Measurements from ENCODE around the gene USP3. TPM values are rescaled to one million over a fixed set of nuclear protein-coding genes. Genes with fewer than 3 reads are reported as not detected.
A peak's percentile ranks its signal among the peaks of the same experiment; 100 is the strongest.

Gene USP3
- total RNA-seq, 1 experiment from 2014 or later = 36.6 TPM

DNA sequence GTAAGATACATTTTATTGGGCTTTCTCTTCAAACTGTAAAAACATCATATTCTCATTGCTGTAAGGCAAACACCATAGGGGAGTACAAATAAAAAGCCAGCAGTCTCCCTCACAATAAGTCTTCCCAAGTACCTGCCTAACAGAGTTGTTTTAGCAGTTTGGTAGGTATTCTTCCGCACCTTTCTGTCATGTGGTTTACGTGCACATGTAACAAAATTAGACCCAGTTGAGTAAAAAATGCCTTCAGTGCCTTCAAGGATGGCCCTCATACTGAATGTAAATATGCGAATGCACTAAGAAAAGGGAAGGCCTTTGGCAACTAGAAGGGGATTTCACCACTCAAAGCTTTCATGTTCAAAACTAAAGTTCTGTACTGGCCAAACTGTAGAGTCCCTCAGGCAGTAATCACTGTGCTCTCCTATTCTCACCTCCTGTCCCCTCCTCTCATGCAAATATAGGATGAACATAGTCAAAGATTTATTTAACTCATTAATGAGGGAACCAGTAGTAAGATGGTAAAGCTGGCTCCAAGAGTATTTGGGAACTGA lies 26.4 kb downstream of the USP3 start (continued):
- no peak for TF ChIP-seq ZNF671 (CRISPR knock-in tag; IDR thresholded peaks at IDR 0.05)
- TF ChIP-seq KAT7 (CRISPR knock-in tag; IDR thresholded peaks at IDR 0.05; ENCODE audit: borderline replicate concordance) = no peak
- no peak for TF ChIP-seq MLX (CRISPR knock-in tag; IDR thresholded peaks at IDR 0.05)
- no peak for TF ChIP-seq ZNF232 (CRISPR knock-in tag; IDR thresholded peaks at IDR 0.05)
- TF ChIP-seq, protein P1, sequence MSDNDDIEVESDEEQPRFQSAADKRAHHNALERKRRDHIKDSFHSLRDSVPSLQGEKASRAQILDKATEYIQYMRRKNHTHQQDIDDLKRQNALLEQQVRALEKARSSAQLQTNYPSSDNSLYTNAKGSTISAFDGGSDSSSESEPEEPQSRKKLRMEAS (CRISPR knock-in tag; IDR thresholded peaks at IDR 0.05) = no peak
- TF ChIP-seq ZNF219 (CRISPR knock-in tag; IDR thresholded peaks at IDR 0.05; ENCODE audit: borderline replicate concordance) = no peak
- TF ChIP-seq ESRRA (CRISPR knock-in tag; IDR thresholded peaks at IDR 0.05; ENCODE audit: borderline replicate concordance) = no peak
- no peak for TF ChIP-seq ATF1 (CRISPR knock-in tag; IDR thresholded peaks at IDR 0.05)
- TF ChIP-seq, protein P2, sequence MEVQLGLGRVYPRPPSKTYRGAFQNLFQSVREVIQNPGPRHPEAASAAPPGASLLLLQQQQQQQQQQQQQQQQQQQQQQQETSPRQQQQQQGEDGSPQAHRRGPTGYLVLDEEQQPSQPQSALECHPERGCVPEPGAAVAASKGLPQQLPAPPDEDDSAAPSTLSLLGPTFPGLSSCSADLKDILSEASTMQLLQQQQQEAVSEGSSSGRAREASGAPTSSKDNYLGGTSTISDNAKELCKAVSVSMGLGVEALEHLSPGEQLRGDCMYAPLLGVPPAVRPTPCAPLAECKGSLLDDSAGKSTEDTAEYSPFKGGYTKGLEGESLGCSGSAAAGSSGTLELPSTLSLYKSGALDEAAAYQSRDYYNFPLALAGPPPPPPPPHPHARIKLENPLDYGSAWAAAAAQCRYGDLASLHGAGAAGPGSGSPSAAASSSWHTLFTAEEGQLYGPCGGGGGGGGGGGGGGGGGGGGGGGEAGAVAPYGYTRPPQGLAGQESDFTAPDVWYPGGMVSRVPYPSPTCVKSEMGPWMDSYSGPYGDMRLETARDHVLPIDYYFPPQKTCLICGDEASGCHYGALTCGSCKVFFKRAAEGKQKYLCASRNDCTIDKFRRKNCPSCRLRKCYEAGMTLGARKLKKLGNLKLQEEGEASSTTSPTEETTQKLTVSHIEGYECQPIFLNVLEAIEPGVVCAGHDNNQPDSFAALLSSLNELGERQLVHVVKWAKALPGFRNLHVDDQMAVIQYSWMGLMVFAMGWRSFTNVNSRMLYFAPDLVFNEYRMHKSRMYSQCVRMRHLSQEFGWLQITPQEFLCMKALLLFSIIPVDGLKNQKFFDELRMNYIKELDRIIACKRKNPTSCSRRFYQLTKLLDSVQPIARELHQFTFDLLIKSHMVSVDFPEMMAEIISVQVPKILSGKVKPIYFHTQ (CRISPR knock-in tag; IDR thresholded peaks at IDR 0.05) = no peak
- TF ChIP-seq, protein P3, sequence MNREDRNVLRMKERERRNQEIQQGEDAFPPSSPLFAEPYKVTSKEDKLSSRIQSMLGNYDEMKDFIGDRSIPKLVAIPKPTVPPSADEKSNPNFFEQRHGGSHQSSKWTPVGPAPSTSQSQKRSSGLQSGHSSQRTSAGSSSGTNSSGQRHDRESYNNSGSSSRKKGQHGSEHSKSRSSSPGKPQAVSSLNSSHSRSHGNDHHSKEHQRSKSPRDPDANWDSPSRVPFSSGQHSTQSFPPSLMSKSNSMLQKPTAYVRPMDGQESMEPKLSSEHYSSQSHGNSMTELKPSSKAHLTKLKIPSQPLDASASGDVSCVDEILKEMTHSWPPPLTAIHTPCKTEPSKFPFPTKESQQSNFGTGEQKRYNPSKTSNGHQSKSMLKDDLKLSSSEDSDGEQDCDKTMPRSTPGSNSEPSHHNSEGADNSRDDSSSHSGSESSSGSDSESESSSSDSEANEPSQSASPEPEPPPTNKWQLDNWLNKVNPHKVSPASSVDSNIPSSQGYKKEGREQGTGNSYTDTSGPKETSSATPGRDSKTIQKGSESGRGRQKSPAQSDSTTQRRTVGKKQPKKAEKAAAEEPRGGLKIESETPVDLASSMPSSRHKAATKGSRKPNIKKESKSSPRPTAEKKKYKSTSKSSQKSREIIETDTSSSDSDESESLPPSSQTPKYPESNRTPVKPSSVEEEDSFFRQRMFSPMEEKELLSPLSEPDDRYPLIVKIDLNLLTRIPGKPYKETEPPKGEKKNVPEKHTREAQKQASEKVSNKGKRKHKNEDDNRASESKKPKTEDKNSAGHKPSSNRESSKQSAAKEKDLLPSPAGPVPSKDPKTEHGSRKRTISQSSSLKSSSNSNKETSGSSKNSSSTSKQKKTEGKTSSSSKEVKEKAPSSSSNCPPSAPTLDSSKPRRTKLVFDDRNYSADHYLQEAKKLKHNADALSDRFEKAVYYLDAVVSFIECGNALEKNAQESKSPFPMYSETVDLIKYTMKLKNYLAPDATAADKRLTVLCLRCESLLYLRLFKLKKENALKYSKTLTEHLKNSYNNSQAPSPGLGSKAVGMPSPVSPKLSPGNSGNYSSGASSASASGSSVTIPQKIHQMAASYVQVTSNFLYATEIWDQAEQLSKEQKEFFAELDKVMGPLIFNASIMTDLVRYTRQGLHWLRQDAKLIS (CRISPR knock-in tag; IDR thresholded peaks at IDR 0.05; ENCODE audit: borderline replicate concordance) = no peak
- no peak for TF ChIP-seq ELF4 (CRISPR knock-in tag; IDR thresholded peaks at IDR 0.05; ENCODE audit: low read depth)
- TF ChIP-seq USF1 (CRISPR knock-in tag; IDR thresholded peaks at IDR 0.05) = no peak

DNA sequence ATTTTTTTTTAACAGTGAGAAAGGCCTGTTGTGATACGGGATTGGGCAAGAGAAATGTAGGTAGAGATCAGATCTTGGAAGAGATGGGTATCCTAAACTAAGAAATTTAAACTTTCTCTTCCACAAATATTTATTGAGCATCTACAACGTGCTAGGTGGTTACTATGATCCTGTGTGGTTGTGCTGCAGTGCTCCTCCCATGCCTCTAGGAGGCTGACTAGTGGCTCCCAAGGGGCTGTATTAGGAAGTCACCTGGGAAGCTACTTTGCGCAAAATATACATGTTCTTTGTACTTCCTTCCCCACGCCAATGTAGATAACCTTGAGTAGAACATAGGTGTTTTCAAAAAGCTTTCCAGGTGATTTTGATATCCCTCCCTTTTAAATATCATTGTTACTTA lies 27.2 kb downstream of the USP3 start:
- Mint-ChIP-seq H3K9me3 (no peaks in the 10 kb centered on the region), H3K36me3 (no peaks in the 10 kb centered on the region), H3K4me1 (peaks cover 61% of the 10 kb centered on the region), H3K27ac (no peak overlapping the region), H3K4me3 (no peak overlapping the region), H3K27me3 (ENCODE audit: low read depth) (no peaks in the 10 kb centered on the region)
- ChIA-PET POLR2A (no interaction called here), CTCF (interaction anchor here (0.7 to 2.2 kb wide), 16 partner anchors 10 to 452 kb away, joined by 3 to 18 read pairs (median 3); no protein-coding TSS in a partner anchor)
- peak; percentile 24 for DNase-seq (ENCODE audit: low spot score)
- ATAC-seq = peak; percentile 95
- TF ChIP-seq ATF1 (CRISPR knock-in tag; IDR thresholded peaks at IDR 0.05) (no peak), RORB (CRISPR knock-in tag; IDR thresholded peaks at IDR 0.05) (no peak), ZNF671 (CRISPR knock-in tag; IDR thresholded peaks at IDR 0.05) (no peak), FOXK1 (CRISPR knock-in tag; IDR thresholded peaks at IDR 0.05) (no peak), E2F1 (CRISPR knock-in tag; IDR thresholded peaks at IDR 0.05) (no peak), CREB1 (CRISPR knock-in tag; IDR thresholded peaks at IDR 0.05) (no peak), CBFB (CRISPR knock-in tag; IDR thresholded peaks at IDR 0.05; ENCODE audit: low read depth) (no peak)
- TF ChIP-seq, protein P4, sequence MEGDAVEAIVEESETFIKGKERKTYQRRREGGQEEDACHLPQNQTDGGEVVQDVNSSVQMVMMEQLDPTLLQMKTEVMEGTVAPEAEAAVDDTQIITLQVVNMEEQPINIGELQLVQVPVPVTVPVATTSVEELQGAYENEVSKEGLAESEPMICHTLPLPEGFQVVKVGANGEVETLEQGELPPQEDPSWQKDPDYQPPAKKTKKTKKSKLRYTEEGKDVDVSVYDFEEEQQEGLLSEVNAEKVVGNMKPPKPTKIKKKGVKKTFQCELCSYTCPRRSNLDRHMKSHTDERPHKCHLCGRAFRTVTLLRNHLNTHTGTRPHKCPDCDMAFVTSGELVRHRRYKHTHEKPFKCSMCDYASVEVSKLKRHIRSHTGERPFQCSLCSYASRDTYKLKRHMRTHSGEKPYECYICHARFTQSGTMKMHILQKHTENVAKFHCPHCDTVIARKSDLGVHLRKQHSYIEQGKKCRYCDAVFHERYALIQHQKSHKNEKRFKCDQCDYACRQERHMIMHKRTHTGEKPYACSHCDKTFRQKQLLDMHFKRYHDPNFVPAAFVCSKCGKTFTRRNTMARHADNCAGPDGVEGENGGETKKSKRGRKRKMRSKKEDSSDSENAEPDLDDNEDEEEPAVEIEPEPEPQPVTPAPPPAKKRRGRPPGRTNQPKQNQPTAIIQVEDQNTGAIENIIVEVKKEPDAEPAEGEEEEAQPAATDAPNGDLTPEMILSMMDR (IDR thresholded peaks at IDR 0.05) = peak; percentile 55
